Ramos (cell line): Measurements from ENCODE around the gene TOR1A.

Source experiments
- in situ Hi-C: fragments of 300-500 bp; cut with MboI; formaldehyde crosslinking; loops from one replicate; pipeline ENCODE4 v1.14.3; 2022; ENCODE audit warnings: low sequenced_read_pairs; ENCODE audit not compliant: unreplicated experiment

The TOR1A gene

DNA sequence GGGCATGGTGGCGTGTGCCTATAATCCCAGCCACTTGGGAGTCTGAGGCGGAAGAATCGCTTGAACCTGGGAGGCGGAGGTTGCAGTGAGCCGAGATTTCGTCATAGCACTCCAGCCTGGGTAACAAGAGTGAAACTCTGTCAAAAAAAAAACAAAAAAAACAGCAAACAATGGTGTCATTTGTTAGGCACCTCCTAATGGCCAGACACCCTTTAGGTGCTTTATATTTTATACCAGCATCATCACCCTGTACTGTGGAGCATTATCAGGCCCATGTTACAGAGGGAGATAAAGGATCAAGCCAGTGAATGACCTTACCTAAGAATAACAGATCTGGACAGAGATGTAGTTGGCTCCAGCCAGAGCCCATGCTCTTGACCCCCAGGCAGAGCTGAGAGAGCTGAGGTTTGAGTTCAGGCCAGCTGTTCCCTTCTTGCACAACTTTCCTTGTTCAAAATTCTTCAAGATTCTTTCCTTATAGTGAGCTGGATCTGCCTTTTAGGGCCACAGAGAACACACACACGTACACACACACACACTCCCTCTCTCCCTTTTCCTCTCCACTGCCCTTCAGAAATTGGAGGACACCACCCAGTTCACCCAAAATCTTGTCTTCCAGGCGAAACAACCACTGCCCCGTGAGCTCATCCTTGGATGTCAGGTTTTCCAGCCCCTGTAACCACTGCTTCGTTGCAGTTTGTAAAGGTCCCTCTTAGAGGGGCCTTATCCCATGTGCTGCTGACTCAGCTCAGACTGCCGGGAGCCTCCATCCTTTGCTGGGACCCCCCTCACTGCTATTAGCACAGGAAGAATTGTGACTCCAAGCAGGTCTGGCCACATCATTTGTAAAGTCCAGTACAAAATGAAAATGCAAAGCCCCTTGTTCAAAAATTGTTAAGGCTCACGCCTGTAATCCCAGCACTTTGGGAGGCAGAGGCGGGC is 60.7 kb downstream of the TOR1A start:
- in situ Hi-C loops = no loop called here
